Vagina (tissue), 2 donors: Measurements from ENCODE around the gene FBXO5. TPM values are rescaled to one million over a fixed set of nuclear protein-coding genes. Genes with fewer than 3 reads are reported as not detected.

ENCODE experiments used
- DNase-seq, 2 donors: peaks; one replicate each; pipeline ENCODE4 v3.0.0-alpha.2; 2017; ENCODE audit errors: extremely low spot score in 2 of 2
- H3K27ac ChIP-seq: fragments of 200-600 bp; sonication (generic); one replicate; pipeline ENCODE4 v1.5.1; 2019
- H3K27me3 ChIP-seq: fragments of 200-600 bp; sonication (generic); one replicate; pipeline ENCODE4 v1.5.1; 2019
- H3K36me3 ChIP-seq, 2 donors: fragments of 200-600 bp; sonication (generic); one replicate each; pipeline ENCODE4 v1.5.1; 2017 to 2019
- H3K4me1 ChIP-seq: fragments of 200-600 bp; sonication (generic); one replicate; pipeline ENCODE4 v1.5.1; 2019
- H3K4me3 ChIP-seq, 2 donors: fragments of 200-600 bp; sonication (generic); 1 replicate in 1 of 2; 2 replicates in 1 of 2; pipeline ENCODE4 v1.5.1; 2016 to 2019
- H3K9me3 ChIP-seq: fragments of 200-600 bp; sonication (generic); one replicate; pipeline ENCODE4 v1.5.1; 2019
- POLR2A ChIP-seq, 2 donors: fragments of 450-650 bp; IDR thresholded peaks; one replicate each; pipeline ENCODE4 v1.6.1; 2017; ENCODE audit warnings: antibody characterized with exemption in 2 of 2, mild to moderate bottlenecking in 2 of 2, moderate library complexity in 2 of 2
- POLR2AphosphoS5 ChIP-seq, 2 donors: sonication (generic); formaldehyde crosslinking; IDR thresholded peaks; one replicate each; pipeline ENCODE4 v1.9.0; 2017; ENCODE audit warnings: antibody characterized with exemption in 2 of 2, mild to moderate bottlenecking in 2 of 2, low read depth in 1 of 2; ENCODE audit not compliant: insufficient read depth in 1 of 2
- intact Hi-C: fragments of 100-400 bp; cut with DNase I; formaldehyde crosslinking; loops from one replicate; pipeline ENCODE4 v1.15.1; 2023
- total RNA-seq: library from RNA; depleted of rRNA; stranded (reverse); fragments of >200 nt; gene quantifications from one replicate; pipeline ENCODE4 v1.2.3, GENCODE V29; 2016
- TF ChIP-seq, protein P1 (sequence below), 3 experiments: fragments of 450-650 bp in 2 of 3; fragments of 200-600 bp in 1 of 3; sonication (generic) in 1 of 3; IDR thresholded peaks; one replicate each; pipeline ENCODE4 v1.5.1; 2017 to 2019; ENCODE audit warnings: antibody characterized with exemption in 3 of 3, mild to moderate bottlenecking in 2 of 3, moderate library complexity in 2 of 3

Gene FBXO5
- total RNA-seq, 1 donor from 2014 or later = 4.2 TPM

DNA sequence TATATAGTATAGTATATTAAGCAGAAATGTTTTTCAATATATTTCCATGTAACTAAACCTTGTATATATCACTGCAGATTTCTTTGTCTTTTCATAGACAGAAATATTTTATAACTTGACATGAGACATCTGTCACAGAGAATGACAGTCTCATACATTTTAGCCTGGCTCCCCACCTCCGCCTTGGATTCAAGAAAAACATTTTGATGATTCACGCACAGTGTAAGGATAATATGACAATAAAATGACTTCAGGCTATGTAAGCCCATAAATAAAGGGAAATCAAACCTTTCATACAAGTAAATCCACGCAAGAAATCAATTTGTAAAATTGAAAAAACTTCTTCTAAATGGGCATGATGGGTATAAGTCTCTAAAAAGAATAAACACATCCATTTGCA, 36.4 kb downstream of the FBXO5 start:
- no peaks in the 10 kb centered on the region for H3K4me1 ChIP-seq
- no peak overlapping the region for H3K27ac ChIP-seq
- TF ChIP-seq POLR2A (IDR thresholded peaks at IDR 0.05) (no peak), POLR2AphosphoS5 (IDR thresholded peaks at IDR 0.05; ENCODE audit: insufficient read depth in 1 of 2, low read depth in 1 of 2) (no peak)
- TF ChIP-seq, protein P1, sequence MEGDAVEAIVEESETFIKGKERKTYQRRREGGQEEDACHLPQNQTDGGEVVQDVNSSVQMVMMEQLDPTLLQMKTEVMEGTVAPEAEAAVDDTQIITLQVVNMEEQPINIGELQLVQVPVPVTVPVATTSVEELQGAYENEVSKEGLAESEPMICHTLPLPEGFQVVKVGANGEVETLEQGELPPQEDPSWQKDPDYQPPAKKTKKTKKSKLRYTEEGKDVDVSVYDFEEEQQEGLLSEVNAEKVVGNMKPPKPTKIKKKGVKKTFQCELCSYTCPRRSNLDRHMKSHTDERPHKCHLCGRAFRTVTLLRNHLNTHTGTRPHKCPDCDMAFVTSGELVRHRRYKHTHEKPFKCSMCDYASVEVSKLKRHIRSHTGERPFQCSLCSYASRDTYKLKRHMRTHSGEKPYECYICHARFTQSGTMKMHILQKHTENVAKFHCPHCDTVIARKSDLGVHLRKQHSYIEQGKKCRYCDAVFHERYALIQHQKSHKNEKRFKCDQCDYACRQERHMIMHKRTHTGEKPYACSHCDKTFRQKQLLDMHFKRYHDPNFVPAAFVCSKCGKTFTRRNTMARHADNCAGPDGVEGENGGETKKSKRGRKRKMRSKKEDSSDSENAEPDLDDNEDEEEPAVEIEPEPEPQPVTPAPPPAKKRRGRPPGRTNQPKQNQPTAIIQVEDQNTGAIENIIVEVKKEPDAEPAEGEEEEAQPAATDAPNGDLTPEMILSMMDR (IDR thresholded peaks at IDR 0.05) = no peak
- no peaks in the 10 kb centered on the region for H3K36me3 ChIP-seq
- H3K9me3 ChIP-seq = no peaks in the 10 kb centered on the region
- intact Hi-C loops = no loop called here
- no peak for DNase-seq
- no peaks in the 10 kb centered on the region for H3K27me3 ChIP-seq
- H3K4me3 ChIP-seq = no peak overlapping the region

DNA sequence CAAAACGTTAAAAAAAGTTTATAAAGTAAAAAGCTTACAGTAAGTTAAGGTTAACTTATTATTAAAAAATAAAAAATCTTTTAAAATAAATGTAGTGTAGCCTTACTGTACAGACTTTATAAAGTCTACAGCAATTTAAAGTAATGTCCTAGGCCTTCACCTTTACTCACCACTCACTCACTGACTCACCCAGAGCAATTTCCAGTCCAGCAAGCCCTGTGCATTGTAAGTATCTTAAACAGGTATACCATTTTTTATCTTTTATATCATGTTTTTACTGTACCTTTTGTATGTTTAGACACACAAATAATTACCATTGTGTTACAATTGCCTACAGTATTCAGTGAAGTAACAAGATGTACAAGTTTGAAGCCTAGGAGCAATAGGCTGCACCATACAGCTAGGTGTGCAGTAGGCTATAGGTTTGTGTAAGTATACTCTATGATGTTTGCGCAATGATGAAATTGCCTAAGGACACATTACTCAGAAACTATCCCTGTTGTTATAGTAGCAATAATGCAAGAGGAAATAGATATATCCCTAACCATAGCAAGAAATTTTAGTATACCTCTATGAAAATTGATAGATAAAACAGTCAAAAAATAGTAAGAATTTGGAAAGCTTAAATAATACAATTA, 39.5 kb downstream of the FBXO5 start:
- DNase-seq = no peak
- Histone ChIP-seq H3K9me3 (no peaks in the 10 kb centered on the region), H3K27me3 (no peaks in the 10 kb centered on the region), H3K27ac (no peak overlapping the region), H3K4me3 (no peak overlapping the region), H3K36me3 (no peaks in the 10 kb centered on the region), H3K4me1 (no peaks in the 10 kb centered on the region)
- TF ChIP-seq POLR2A (IDR thresholded peaks at IDR 0.05) (no peak), POLR2AphosphoS5 (IDR thresholded peaks at IDR 0.05; ENCODE audit: insufficient read depth in 1 of 2, low read depth in 1 of 2) (peak in 1 of 2 donors; percentile 36)
- TF ChIP-seq, protein P1 (IDR thresholded peaks at IDR 0.05) = no peak
- intact Hi-C loops = no loop called here

DNA sequence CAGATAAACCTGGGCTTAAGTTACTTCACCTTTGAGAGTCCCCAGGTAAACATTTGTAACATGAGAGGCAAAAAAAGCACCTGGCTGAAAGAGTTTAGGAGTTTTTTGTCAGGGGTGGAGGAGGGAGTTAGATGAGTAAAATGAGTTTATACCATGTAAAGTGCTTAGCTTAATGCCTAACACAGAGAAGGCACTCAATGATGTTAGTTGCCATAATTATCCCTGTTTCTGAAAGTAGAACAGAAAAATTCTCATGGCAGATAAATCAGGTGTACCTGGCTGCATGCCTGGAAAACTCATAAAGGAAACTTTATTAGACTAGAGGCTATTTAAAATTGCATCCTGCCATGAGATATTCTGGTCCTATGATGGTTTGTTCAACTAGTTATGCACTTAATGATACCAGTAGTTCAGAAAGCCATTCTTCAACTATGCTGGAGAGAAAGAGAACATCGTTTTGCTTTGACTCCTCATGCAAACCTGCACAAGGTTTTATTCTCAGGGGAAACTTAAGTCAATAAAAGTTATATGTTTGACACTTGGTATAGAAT, 40.4 kb downstream of the FBXO5 start:
- Histone ChIP-seq H3K27me3 (no peaks in the 10 kb centered on the region), H3K4me3 (no peak overlapping the region), H3K27ac (no peak overlapping the region), H3K9me3 (no peaks in the 10 kb centered on the region), H3K36me3 (no peaks in the 10 kb centered on the region), H3K4me1 (no peaks in the 10 kb centered on the region)
- DNase-seq = no peak
- intact Hi-C loops = no loop called here
- TF ChIP-seq, protein P1 (IDR thresholded peaks at IDR 0.05) = no peak
- no peak for TF ChIP-seq POLR2A (IDR thresholded peaks at IDR 0.05)
- no peak for TF ChIP-seq POLR2AphosphoS5 (IDR thresholded peaks at IDR 0.05; ENCODE audit: insufficient read depth in 1 of 2, low read depth in 1 of 2)

DNA sequence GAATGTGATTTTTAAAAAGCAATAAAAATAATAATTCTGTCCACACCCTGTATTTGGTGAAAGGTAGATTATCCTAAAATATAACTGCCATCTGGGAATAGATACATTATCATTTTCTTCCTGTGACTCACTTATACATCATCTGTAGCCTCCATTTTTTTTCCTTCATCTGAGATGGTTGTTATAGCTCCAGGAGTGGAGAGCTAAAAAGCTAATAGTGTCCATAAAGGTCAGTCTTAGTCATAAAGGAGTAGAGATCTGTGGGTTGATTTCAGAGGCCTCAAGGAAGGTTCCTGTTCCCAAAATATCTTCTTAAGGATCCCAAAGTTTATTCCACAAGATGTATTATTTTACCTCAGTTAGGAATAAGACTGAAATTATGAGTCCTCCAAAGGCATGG, 41.1 kb downstream of the FBXO5 start:
- TF ChIP-seq, protein P1 (IDR thresholded peaks at IDR 0.05) = no peak
- TF ChIP-seq POLR2AphosphoS5 (IDR thresholded peaks at IDR 0.05; ENCODE audit: insufficient read depth in 1 of 2, low read depth in 1 of 2) = no peak
- TF ChIP-seq POLR2A (IDR thresholded peaks at IDR 0.05) = no peak
- Histone ChIP-seq H3K4me3 (no peak overlapping the region), H3K36me3 (no peaks in the 10 kb centered on the region), H3K4me1 (no peaks in the 10 kb centered on the region), H3K9me3 (no peaks in the 10 kb centered on the region), H3K27ac (no peak overlapping the region), H3K27me3 (no peaks in the 10 kb centered on the region)
- DNase-seq = no peak
- intact Hi-C loops = no loop called here

DNA sequence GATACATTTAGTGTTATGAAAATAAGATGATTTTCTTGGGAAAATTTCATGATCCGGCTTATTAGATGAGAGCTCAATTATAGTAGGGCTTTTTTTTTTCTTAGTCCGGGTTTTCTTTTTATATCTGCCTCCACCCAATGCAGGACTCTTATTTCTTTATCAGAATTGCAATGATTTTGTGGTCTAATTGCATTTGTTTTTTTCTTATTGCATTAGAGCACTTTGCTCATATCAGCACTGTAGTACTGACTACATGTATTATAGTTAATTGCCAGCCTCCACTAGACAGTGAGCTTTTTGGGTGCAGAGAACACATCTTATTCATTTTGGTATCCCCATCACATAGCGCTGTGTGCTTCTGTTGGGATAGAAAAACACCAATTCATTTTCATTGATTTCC, 50.0 kb downstream of the FBXO5 start:
- H3K27me3 ChIP-seq = no peaks in the 10 kb centered on the region
- H3K4me3 ChIP-seq = no peak overlapping the region
- H3K9me3 ChIP-seq = no peaks in the 10 kb centered on the region
- no peaks in the 10 kb centered on the region for H3K4me1 ChIP-seq
- no peak overlapping the region for H3K27ac ChIP-seq
- TF ChIP-seq POLR2AphosphoS5 (IDR thresholded peaks at IDR 0.05; ENCODE audit: insufficient read depth in 1 of 2, low read depth in 1 of 2) (no peak), POLR2A (IDR thresholded peaks at IDR 0.05) (no peak)
- TF ChIP-seq, protein P1 (IDR thresholded peaks at IDR 0.05) = no peak
- H3K36me3 ChIP-seq = no peaks in the 10 kb centered on the region
- DNase-seq = no peak
- intact Hi-C loops = no loop called here
